ENCODE results near the gene TBC1D30. TPM values are rescaled to one million over a fixed set of nuclear protein-coding genes. Genes with fewer than 3 reads are reported as not detected.

TBC1D30 gene
- total RNA-seq, 6 donors from 2014 or later = 13.0 to 35.2 (median 16.8) TPM

DNA sequence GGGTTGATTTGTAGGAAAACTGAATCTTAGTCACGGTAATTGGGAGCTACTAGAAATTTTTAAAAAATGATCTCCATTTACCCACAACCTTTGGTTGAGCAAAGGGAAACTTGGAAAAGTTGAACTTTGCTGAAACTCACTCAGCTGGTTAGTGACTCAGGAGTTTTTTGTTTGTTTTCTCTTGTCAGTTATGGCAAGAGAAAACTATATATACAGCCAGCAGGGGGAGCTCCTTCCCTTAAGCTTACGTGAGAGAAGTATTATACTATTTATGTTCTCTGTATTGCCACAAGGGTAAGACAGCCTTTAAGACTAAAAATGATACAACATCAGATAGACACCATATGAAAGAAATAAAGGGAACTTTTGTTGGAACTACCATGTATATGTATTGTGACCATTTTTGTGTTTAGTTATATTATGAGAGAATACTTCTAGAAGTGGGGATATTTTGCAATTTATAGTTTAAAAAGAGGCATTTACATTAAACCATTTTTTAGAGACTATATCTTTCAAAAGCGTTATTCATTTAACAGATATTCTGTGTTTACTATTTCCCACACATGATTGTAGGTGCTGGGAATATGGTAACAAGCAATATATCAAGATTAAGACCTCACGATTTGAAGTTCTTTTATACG, 28.1 kb upstream of the TBC1D30 start:
- no peak overlapping the region for H3K4me3 ChIP-seq
- peak in 1 of 2 donors; percentile 66 for DNase-seq
- H3K36me3 ChIP-seq = no peaks in the 10 kb centered on the region
- TF ChIP-seq POLR2AphosphoS5 (IDR thresholded peaks at IDR 0.05) = no peak
- TF ChIP-seq, protein P1, sequence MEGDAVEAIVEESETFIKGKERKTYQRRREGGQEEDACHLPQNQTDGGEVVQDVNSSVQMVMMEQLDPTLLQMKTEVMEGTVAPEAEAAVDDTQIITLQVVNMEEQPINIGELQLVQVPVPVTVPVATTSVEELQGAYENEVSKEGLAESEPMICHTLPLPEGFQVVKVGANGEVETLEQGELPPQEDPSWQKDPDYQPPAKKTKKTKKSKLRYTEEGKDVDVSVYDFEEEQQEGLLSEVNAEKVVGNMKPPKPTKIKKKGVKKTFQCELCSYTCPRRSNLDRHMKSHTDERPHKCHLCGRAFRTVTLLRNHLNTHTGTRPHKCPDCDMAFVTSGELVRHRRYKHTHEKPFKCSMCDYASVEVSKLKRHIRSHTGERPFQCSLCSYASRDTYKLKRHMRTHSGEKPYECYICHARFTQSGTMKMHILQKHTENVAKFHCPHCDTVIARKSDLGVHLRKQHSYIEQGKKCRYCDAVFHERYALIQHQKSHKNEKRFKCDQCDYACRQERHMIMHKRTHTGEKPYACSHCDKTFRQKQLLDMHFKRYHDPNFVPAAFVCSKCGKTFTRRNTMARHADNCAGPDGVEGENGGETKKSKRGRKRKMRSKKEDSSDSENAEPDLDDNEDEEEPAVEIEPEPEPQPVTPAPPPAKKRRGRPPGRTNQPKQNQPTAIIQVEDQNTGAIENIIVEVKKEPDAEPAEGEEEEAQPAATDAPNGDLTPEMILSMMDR (IDR thresholded peaks at IDR 0.05) = peak; percentile 52 to 80 (median 73)
- H3K9me3 ChIP-seq = no peaks in the 10 kb centered on the region
- H3K27ac ChIP-seq = no peak overlapping the region
- ATAC-seq (ENCODE audit: low FRiP score in 2 of 2) = peak; percentile 89 to 92
- 54 to 60% methylated on average over 5 of the region's 5 CpGs for WGBS, 2 donors
- H3K4me1 ChIP-seq = no peaks in the 10 kb centered on the region
- no peaks in the 10 kb centered on the region for H3K27me3 ChIP-seq

- Histone ChIP-seq H3K9me3 (no peaks in the 10 kb centered on the region), H3K27me3 (no peaks in the 10 kb centered on the region), H3K4me3 (no peak overlapping the region), H3K27ac (no peak overlapping the region), H3K4me1 (peaks cover 0 to 3% (median 0%) of the 10 kb centered on the region in 4 donors), H3K36me3 (no peaks in the 10 kb centered on the region)
- 87 to 88% methylated on average over 1 of the region's 1 CpG for WGBS, 2 donors
- DNase-seq (no peak), ATAC-seq (ENCODE audit: low FRiP score in 2 of 2) (no peak)
- TF ChIP-seq, protein P1 (IDR thresholded peaks at IDR 0.05) = no peak
- TF ChIP-seq EP300 (IDR thresholded peaks at IDR 0.05) = no peak
These were observed 27.3 kb upstream of the TBC1D30 start for GRCh38 chr12:64797156-64797555.

GRCh38 chr12:64798165-64798564, 26.3 kb upstream of the TBC1D30 start:
- Histone ChIP-seq H3K9me3 (no peaks in the 10 kb centered on the region), H3K36me3 (no peaks in the 10 kb centered on the region), H3K4me1 (peaks cover 0 to 5% (median 0%) of the 10 kb centered on the region in 4 donors), H3K4me3 (no peak overlapping the region), H3K27me3 (no peaks in the 10 kb centered on the region), H3K27ac (no peak overlapping the region)
- TF ChIP-seq EP300 (IDR thresholded peaks at IDR 0.05) (no peak), POLR2AphosphoS5 (IDR thresholded peaks at IDR 0.05) (no peak), POLR2A (IDR thresholded peaks at IDR 0.05) (no peak)
- TF ChIP-seq, protein P1 (IDR thresholded peaks at IDR 0.05) = no peak
- no peak for ATAC-seq (ENCODE audit: low FRiP score in 2 of 2)
- DNase-seq = no peak

GRCh38 chr12:64800640-64801039, 23.8 kb upstream of the TBC1D30 start:
- WGBS, 2 donors = 83 to 87% methylated on average over 5 of the region's 5 CpGs
- H3K9me3 ChIP-seq = no peaks in the 10 kb centered on the region
- no peak overlapping the region for H3K27ac ChIP-seq
- no peak overlapping the region for H3K4me3 ChIP-seq
- no peak for DNase-seq
- peaks cover 0 to 5% (median 0%) of the 10 kb centered on the region in 4 donors for H3K4me1 ChIP-seq
- peak; percentile 19 to 24 for ATAC-seq (ENCODE audit: low FRiP score in 2 of 2)
- H3K36me3 ChIP-seq = no peaks in the 10 kb centered on the region
- H3K27me3 ChIP-seq = no peaks in the 10 kb centered on the region
- TF ChIP-seq POLR2AphosphoS5 (IDR thresholded peaks at IDR 0.05) = no peak
- TF ChIP-seq, protein P1 (IDR thresholded peaks at IDR 0.05) = no peak

DNA sequence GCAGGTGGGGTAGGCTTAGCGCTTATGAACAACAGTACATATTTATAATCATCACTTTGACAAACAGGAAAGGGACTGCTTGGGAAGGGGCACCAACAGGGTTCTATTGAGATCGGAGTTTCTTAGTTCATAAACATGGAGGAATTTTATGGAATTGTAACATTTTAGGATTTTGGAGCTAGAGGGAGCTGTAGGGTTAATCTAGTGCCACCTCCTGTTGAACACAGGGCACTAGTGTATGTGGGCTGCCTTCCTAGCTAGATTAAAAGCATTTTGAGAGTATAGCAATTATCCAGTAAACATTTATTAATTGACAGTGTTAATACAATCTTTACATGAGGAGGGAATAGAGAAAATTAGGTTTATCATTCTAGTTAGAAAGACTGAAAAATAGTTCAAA, 23.1 kb upstream of the TBC1D30 start:
- Histone ChIP-seq H3K27ac (no peak overlapping the region), H3K9me3 (no peaks in the 10 kb centered on the region), H3K36me3 (no peaks in the 10 kb centered on the region), H3K4me3 (no peak overlapping the region), H3K4me1 (peaks cover 0 to 5% (median 0%) of the 10 kb centered on the region in 4 donors), H3K27me3 (no peaks in the 10 kb centered on the region)
- 73 to 75% methylated on average over 2 of the region's 2 CpGs for WGBS, 2 donors
- ATAC-seq (ENCODE audit: low FRiP score in 2 of 2) (no peak), DNase-seq (no peak)
- TF ChIP-seq EP300 (IDR thresholded peaks at IDR 0.05) (no peak), POLR2AphosphoS5 (IDR thresholded peaks at IDR 0.05) (no peak), POLR2A (IDR thresholded peaks at IDR 0.05) (no peak)
- TF ChIP-seq, protein P1 (IDR thresholded peaks at IDR 0.05) = no peak

All from upper lobe of left lung (tissue), 6 donors.